HG02642 (cell line): Measurements from ENCODE around the gene JAK1.
A peak's percentile ranks its signal among the peaks of the same experiment; 100 is the strongest.
"Not testable (repeated sequence)": the region's sequence is repeated elsewhere in the genome, so short reads cannot be mapped to it uniquely, and the experiment has no call there.

ENCODE experiments used
- ATAC-seq: cut with Tn5 transposase; IDR thresholded peaks from one replicate; pipeline ENCODE4 v1.9.1; 2021; ENCODE audit warnings: mild to moderate bottlenecking; ENCODE audit not compliant: unreplicated experiment, poor library complexity

JAK1 gene

GRCh38 chr1:64966158-64966971 is at the start of gene JAK1:
JAK1 (minus strand) TSS chr1:64966549; CDS start chr1:64886264, 80,285 bp downstream.
- peak; percentile 78 for ATAC-seq

- ATAC-seq, result no peak
Observed at GRCh38 chr1:65014321-65014720, 48.0 kb upstream of the JAK1 start.

GRCh38 chr1:65011983-65012382 is 45.6 kb upstream of the JAK1 start:
- no peak for ATAC-seq

- ATAC-seq, result no peak
Observed at GRCh38 chr1:65009724-65010420, 43.5 kb upstream of the JAK1 start.

GRCh38 chr1:65009176-65009575 is 42.8 kb upstream of the JAK1 start:
- no peak for ATAC-seq

- ATAC-seq, result no peak
Observed at GRCh38 chr1:65006806-65007205, 40.5 kb upstream of the JAK1 start.

- ATAC-seq, result no peak
Observed at GRCh38 chr1:65003316-65003664, 36.9 kb upstream of the JAK1 start.

GRCh38 chr1:65002508-65003315 is 36.4 kb upstream of the JAK1 start:
- peak; percentile 90 for ATAC-seq

- ATAC-seq, result no peak
Observed at GRCh38 chr1:65002156-65002507, 35.8 kb upstream of the JAK1 start.

GRCh38 chr1:65001231-65001792 is 35.0 kb upstream of the JAK1 start:
- ATAC-seq, result no peak

GRCh38 chr1:64998425-64998948 is 32.1 kb upstream of the JAK1 start:
- not testable (repeated sequence) for ATAC-seq

- no peak for ATAC-seq
Observed at GRCh38 chr1:64996541-64997257, 30.4 kb upstream of the JAK1 start.

GRCh38 chr1:64995316-64995715 is 29.0 kb upstream of the JAK1 start:
- ATAC-seq, result no peak

- ATAC-seq, result peak; percentile 91
Observed at GRCh38 chr1:64986903-64987871, 20.8 kb upstream of the JAK1 start.

GRCh38 chr1:64984737-64985136 is 18.4 kb upstream of the JAK1 start:
- no peak for ATAC-seq

GRCh38 chr1:64984106-64984505 is 17.8 kb upstream of the JAK1 start:
- no peak for ATAC-seq

GRCh38 chr1:64983110-64983509 is 16.8 kb upstream of the JAK1 start:
- ATAC-seq, result no peak

GRCh38 chr1:64981601-64982533 is 15.5 kb upstream of the JAK1 start:
- no peak for ATAC-seq
